Erythroblast (primary cell): ENCODE results near the gene PTGER4.

Experiments
- GATA1 ChIP-seq: IDR thresholded peaks from 2 replicates; pipeline ENCODE4 v1.6.1; 2011; ENCODE audit warnings: low read depth, mild to moderate bottlenecking, control low read depth, low read length, moderate library complexity
- POLR2A ChIP-seq: IDR thresholded peaks from 2 replicates; pipeline ENCODE4 v1.6.1; 2011; ENCODE audit warnings: mild to moderate bottlenecking, low read length

- TF ChIP-seq POLR2A, result no peak
- TF ChIP-seq GATA1, result no peak
Measured at GRCh38 chr5:40714001-40714400, 34.3 kb downstream of the PTGER4 start.
